Measurements from ENCODE around the gene OR10H3. TPM values are rescaled to one million over a fixed set of nuclear protein-coding genes. Genes with fewer than 3 reads are reported as not detected.
A peak's percentile ranks its signal among the peaks of the same experiment; 100 is the strongest.

Gene OR10H3
- total and polyA plus RNA-seq, 2 of the 13 experiments (the other 11 are each of a cell fraction or from before 2014, with no cell fraction given), result not detected

DNA sequence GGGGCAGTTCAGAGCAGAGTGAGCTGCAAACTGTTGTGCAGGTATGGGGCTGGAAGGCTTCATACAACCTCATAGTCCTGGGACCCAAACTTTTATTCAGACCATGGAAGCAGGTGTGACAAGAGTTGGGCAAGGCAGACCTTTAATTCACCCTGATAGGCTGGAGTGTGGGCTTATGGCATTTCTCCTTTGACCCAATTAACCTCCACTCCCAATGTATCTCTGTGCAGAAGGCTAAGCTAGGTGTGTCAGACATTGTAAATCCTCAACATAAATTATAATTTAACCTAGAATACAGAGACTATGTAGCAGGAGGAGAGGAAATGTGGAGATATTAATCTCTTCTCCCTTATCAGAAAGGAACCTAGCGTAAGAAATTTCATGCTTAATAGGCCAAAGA is 22.1 kb upstream of the OR10H3 start (continued):
- TF ChIP-seq CREB3 (CRISPR knock-in tag; IDR thresholded peaks at IDR 0.05) (no peak), ZNF598 (CRISPR knock-in tag; IDR thresholded peaks at IDR 0.05; ENCODE audit: borderline replicate concordance) (no peak), ZNF589 (CRISPR knock-in tag; conservative IDR thresholded peaks at IDR 0.05) (no peak), ZNF607 (CRISPR knock-in tag; IDR thresholded peaks at IDR 0.05; ENCODE audit: borderline replicate concordance) (no peak)

DNA sequence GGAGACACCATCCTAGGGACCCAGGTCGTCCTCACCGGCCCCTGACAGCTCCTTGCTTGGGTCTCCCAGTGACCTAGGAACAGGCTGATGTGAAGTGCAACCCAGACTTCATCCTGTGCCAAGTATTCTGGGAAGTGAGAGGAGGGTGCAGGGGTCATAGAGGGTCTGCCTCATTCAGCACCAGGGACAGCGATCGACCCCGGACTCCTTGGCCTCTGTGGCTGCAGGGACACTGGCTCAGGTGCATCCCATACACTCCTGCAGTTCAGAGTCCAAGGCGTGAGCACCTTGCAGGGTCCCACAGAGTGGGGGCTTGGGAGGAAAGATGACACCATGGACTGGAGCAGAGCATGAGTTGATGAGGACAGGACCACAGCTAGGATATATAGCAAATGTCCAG is 20.0 kb upstream of the OR10H3 start:
- no peak overlapping the region for H2AFZ ChIP-seq (ENCODE audit: low read length)
- CTCF ChIA-PET (ENCODE audit: low intra/inter-chr PET ratio, low total read pairs), result no interaction called here
- no peaks in the 10 kb centered on the region for H3K36me3 ChIP-seq (replicated peaks in 1 of 2; ENCODE audit: control insufficient read depth in 1 of 2, insufficient read depth in 2 of 2, low read length in 2 of 2)
- H4K20me1 ChIP-seq (ENCODE audit: insufficient read depth, low read length), result no peaks in the 10 kb centered on the region
- in situ Hi-C loops (cut with HindIII; ENCODE audit: extremely low pct_ligation_motif_present, low pct_unique_long_range_greater_than_20kb) (no loop called here), intact Hi-C loops (cut with micrococcal nuclease; ENCODE audit: unreplicated experiment) (no loop called here)
- H3K9me3 ChIP-seq (ENCODE audit: low read length), result no peaks in the 10 kb centered on the region
- no peak overlapping the region for H3K27ac ChIP-seq (ENCODE audit: extremely low read length, insufficient read depth, low read length)
- 3% methylated on average over 5 of the region's 6 CpGs for WGBS (ENCODE audit: low lambda C conversion rate)
- H3K9ac ChIP-seq (ENCODE audit: insufficient read depth, low read depth, low read length), result no peak overlapping the region
- no peak overlapping the region for H3K4me3 ChIP-seq (replicated peaks in 1 of 3; ENCODE audit: insufficient read depth in 1 of 3, low read depth in 2 of 3, low read length in 3 of 3)
- no peaks in the 10 kb centered on the region for H3K79me2 ChIP-seq (ENCODE audit: insufficient read depth, low read length)
- POLR2A ChIA-PET, result no interaction called here
- no peaks in the 10 kb centered on the region for H3K4me1 ChIP-seq (ENCODE audit: insufficient read depth, low read length)
- BruUV-seq (replicated peaks), result no TSS peak
- no peak overlapping the region for H3K4me2 ChIP-seq (ENCODE audit: low read depth, low read length)
- no peak for ATAC-seq
- DNase-seq (ENCODE audit: low spot score), result no peak
- H3K27me3 ChIP-seq (ENCODE audit: control insufficient read depth in 1 of 2, insufficient read depth in 2 of 2, low read length in 2 of 2), result no peaks in the 10 kb centered on the region
- no peak for FAIRE-seq
- TF ChIP-seq ZNF451 (CRISPR knock-in tag; IDR thresholded peaks at IDR 0.05), result no peak
- no peak for TF ChIP-seq ZNF407 (CRISPR knock-in tag; IDR thresholded peaks at IDR 0.05; ENCODE audit: not compliant biosample characterization)
- no peak for TF ChIP-seq TAF1 (CRISPR knock-in tag; IDR thresholded peaks at IDR 0.05)
- TF ChIP-seq, protein P1, sequence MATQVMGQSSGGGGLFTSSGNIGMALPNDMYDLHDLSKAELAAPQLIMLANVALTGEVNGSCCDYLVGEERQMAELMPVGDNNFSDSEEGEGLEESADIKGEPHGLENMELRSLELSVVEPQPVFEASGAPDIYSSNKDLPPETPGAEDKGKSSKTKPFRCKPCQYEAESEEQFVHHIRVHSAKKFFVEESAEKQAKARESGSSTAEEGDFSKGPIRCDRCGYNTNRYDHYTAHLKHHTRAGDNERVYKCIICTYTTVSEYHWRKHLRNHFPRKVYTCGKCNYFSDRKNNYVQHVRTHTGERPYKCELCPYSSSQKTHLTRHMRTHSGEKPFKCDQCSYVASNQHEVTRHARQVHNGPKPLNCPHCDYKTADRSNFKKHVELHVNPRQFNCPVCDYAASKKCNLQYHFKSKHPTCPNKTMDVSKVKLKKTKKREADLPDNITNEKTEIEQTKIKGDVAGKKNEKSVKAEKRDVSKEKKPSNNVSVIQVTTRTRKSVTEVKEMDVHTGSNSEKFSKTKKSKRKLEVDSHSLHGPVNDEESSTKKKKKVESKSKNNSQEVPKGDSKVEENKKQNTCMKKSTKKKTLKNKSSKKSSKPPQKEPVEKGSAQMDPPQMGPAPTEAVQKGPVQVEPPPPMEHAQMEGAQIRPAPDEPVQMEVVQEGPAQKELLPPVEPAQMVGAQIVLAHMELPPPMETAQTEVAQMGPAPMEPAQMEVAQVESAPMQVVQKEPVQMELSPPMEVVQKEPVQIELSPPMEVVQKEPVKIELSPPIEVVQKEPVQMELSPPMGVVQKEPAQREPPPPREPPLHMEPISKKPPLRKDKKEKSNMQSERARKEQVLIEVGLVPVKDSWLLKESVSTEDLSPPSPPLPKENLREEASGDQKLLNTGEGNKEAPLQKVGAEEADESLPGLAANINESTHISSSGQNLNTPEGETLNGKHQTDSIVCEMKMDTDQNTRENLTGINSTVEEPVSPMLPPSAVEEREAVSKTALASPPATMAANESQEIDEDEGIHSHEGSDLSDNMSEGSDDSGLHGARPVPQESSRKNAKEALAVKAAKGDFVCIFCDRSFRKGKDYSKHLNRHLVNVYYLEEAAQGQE (IDR thresholded peaks at IDR 0.05; ENCODE audit: borderline replicate concordance in 1 of 2, low read depth in 1 of 2, low read length in 2 of 2), result peak; percentile 93
- TF ChIP-seq PTBP1 (IDR thresholded peaks at IDR 0.05; ENCODE audit: low read depth, low read length, poor library complexity, severe bottlenecking), result no peak
- TF ChIP-seq CAMTA2 (CRISPR knock-in tag; IDR thresholded peaks at IDR 0.05; ENCODE audit: borderline replicate concordance), result no peak
